ENCODE results near the gene CIAO2A. TPM values are rescaled to one million over a fixed set of nuclear protein-coding genes. Genes with fewer than 3 reads are reported as not detected.
A peak's percentile ranks its signal among the peaks of the same experiment; 100 is the strongest.
"Not testable (repeated sequence)": the region's sequence is repeated elsewhere in the genome, so short reads cannot be mapped to it uniquely, and the experiment has no call there.

CIAO2A gene, protein sequence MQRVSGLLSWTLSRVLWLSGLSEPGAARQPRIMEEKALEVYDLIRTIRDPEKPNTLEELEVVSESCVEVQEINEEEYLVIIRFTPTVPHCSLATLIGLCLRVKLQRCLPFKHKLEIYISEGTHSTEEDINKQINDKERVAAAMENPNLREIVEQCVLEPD
- 177 and 192 TPM in 2 replicates for polyA plus RNA-seq (2014; cell fraction: cytosol; rRNA removed)
- 156 and 162 TPM in 2 replicates for polyA plus RNA-seq (2014; cell fraction: nucleus; rRNA removed)

- DNase-seq (ENCODE audit: low spot score), result peak; percentile 99
These were observed at the start of gene CIAO2A for GRCh38 chr15:64093627-64094417. Gene CIAO2A, minus strand, starts transcription at chr15:64093838. Its CDS starts 70 bp downstream, at chr15:64093768.

DNA sequence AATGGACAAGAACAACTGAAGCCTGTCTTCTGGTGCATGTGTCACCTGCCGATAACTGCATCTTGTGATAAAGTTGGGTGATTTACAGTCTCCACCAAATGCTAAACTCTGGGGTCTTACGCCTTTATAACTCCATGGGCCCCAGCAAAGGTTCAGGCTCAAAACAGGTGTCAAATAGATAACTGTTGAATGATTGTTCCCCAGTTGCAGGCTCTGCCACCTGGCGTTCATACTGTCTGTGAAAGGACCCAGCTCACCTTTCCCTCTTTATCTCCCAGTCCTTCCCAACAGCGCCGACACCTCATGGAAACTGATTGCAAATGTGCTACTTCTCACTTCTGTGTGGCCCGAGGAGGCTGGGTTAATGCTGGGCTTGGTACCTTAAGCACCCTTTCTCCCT is 49.6 kb upstream of the CIAO2A start:
- no peak for DNase-seq (ENCODE audit: low spot score)

DNA sequence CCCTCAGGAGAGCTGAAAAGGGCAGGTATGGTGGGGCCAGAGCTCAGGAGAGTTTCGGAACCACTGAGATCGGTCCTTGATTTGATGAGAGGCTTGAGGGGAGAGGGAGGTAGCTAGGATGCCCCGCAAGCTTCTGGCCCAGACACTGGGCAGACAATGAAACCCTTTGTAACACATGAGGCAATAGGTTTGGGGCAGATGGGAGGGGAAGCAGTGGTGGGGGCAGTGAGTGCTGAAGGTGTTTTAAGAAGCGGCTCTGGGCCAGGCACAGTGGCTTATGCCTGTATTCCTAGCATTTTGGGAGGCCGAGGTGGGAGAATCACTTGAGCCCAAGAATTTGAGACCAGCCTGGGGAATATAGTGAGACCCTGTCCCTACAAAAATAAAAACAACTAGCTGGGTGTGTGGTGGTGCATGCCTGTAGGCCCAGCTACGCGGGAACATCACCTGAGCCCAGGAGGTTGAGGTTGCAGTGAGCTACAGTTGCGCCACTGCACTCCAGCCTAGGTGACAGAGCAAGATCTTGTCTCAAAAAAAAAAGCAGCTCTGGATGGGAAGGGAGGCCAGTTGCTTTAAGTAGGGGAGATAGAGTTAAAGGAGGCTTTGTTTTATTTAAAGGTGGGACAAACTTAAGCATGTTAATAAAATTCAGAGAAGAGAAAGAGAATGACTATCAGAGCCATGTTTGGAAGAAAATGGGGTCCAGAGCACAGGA is 48.3 kb upstream of the CIAO2A start:
- DNase-seq (ENCODE audit: low spot score), result no peak

GRCh38 chr15:64138331-64138941 is 44.8 kb upstream of the CIAO2A start:
- DNase-seq (ENCODE audit: low spot score), result no peak

- no peak for DNase-seq (ENCODE audit: low spot score)
These were observed 43.7 kb upstream of the CIAO2A start for GRCh38 chr15:64137226-64137833.

- DNase-seq (ENCODE audit: low spot score), result no peak
These were observed 42.7 kb upstream of the CIAO2A start for GRCh38 chr15:64136347-64136746.

DNA sequence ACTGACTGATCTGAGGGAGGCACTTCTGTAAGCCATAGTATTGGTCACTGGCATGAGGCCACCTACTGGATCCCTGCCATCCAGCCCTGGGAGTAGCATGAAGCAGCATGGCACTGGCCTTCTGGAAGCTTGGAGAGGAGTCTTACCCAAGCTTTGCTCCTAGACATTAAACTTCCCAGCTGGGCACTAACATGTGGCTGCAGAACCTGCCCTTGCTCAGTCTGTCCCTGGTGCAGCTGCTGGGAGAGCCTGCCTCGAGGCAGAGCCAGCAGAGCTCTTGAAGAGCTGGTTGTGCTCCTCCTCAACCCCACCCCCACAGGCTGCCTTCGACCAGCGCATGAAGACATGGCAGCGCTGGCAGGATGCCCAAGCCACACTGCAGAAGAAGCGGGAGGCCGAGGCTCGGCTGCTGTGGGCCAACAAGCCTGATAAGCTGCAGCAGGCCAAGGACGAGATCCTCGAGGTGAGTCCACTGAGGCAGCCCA is 40.7 kb upstream of the CIAO2A start:
- DNase-seq (ENCODE audit: low spot score), result no peak

- DNase-seq (ENCODE audit: low spot score), result no peak
These were observed 40.1 kb upstream of the CIAO2A start for GRCh38 chr15:64133623-64134344.

- DNase-seq (ENCODE audit: low spot score), result no peak
These were observed 38.6 kb upstream of the CIAO2A start for GRCh38 chr15:64132217-64132616.

DNA sequence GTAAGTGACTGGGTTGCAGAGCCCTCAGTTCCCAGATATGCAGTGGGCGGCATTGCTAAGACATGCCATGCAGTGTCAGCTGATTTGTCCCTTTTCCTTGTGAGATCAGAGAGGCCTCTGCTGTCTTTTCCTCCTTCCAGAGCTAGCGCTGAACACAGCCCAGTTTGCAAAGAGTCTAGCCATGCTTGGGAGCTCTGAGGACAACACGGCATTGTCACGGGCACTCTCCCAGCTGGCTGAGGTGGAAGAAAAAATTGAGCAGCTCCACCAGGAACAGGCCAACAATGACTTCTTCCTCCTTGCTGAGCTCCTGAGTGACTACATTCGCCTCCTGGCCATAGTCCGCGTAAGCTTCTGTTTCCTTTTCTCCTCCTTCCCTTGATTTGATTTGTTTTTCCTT is 37.9 kb upstream of the CIAO2A start:
- no peak for DNase-seq (ENCODE audit: low spot score)

- DNase-seq (ENCODE audit: low spot score), result no peak
These were observed 36.5 kb upstream of the CIAO2A start for GRCh38 chr15:64130159-64130558.

- DNase-seq (ENCODE audit: low spot score), result no peak
These were observed 34.1 kb upstream of the CIAO2A start for GRCh38 chr15:64127521-64128270.

DNA sequence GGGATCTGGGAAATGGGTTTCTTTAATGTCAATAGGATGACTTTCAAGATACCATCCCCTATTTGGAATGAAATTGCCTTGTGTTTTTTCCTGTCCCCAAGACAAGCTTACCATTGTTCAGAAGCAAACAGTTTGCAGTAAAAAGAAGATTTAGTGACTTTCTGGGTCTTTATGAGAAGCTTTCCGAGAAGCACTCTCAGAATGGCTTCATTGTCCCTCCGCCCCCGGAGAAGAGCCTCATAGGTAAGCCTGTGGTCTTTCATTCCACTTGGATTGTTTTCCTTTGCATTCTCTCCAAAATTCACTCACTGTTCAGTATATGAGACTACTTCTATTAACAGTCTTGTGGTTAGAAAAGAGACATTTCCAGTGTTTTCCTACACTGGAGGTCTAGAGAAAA is 32.3 kb upstream of the CIAO2A start:
- DNase-seq (ENCODE audit: low spot score), result no peak

GRCh38 chr15:64122936-64123351 is 29.3 kb upstream of the CIAO2A start:
- DNase-seq (ENCODE audit: low spot score), result no peak

GRCh38 chr15:64122444-64122843 is 28.8 kb upstream of the CIAO2A start:
- no peak for DNase-seq (ENCODE audit: low spot score)

- no peak for DNase-seq (ENCODE audit: low spot score)
These were observed 28.0 kb upstream of the CIAO2A start for GRCh38 chr15:64121614-64122013.

DNA sequence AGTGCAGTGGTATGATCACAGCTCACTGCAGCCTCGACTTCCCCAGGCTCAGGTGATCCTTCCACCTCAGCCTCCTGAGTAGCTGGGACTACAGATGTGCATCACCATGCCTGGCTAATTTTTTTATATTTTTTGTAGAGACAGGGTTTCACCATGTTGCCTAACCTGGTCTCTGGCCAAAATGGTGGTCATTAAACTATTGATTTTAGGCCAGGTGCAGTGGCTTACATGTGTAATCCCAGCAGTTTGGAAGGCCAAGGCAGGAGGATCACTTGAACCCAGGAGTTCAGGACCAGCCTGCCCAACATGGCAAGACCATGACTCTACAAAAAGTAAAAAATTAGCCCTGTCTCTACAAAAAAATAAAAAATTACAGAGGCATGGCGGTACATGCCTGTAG is 26.7 kb upstream of the CIAO2A start:
- not testable (repeated sequence) for DNase-seq (ENCODE audit: low spot score)

DNA sequence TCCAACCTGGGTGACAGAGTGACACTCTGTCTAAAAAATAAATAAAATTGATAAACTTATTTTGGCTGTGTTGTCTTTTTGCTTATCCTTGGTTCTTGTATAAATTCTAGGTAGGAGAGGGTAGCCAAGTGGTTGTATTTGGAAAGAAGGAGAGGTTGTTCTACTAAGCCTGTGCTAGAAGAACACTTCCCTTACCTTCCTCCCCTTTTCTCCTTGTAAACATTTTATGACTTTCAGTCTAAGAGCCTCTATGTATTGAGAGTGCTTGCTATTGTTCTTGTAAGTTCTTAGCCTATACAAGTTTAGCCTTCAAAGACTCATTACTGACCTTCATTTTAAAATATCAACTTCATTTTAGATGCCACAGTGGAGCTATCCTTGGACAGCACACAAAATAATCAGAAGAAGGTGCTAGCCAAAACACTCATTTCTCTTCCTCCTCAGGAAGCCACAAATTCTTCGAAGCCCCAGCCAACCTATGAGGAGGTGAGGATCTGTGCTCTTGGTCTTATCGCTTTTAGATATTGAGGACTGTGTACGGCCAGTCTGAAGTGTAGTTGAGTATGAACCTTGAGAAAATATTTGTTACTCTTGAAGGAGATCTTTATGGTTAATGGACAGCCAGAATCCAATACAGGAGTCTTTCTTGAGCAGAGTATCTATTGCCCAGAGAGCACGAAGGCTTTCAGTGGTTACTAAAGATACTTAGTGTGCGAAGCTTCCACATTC is 24.3 kb upstream of the CIAO2A start:
- DNase-seq (ENCODE audit: low spot score), result no peak

DNA sequence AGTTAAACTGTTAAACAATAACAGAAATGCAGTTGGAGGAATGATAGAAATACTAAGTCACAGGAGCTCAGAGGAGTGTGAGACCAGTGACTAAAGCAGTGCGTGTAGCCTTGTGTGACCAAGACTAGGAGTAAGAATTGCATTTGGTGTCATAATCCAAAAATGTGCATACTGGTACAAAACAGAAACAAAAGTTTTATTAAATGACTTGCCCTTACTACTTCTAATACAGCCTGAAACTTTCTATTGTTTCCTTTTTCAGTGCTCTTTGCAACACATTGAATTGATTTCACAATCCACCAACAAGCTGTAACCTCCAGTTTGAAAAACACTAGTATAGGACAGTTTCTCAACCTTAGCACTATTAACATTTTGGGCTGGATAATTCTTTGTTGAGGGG is 19.3 kb upstream of the CIAO2A start:
- DNase-seq (ENCODE audit: low spot score), result no peak
